HG02798 (cell line): ENCODE results near the gene RAD21L1.
"Not testable (repeated sequence)": the region's sequence is repeated elsewhere in the genome, so short reads cannot be mapped to it uniquely, and the experiment has no call there.

Experiments
- ATAC-seq: cut with Tn5 transposase; IDR thresholded peaks from one replicate; pipeline ENCODE4 v1.9.1; 2021; ENCODE audit warnings: mild to moderate bottlenecking; ENCODE audit not compliant: unreplicated experiment, poor library complexity

RAD21L1 gene

GRCh38 chr20:1224205-1224890 is 1.5 kb upstream of the RAD21L1 start:
- no peak for ATAC-seq

- no peak for ATAC-seq
These were observed 521 bp upstream of the RAD21L1 start for GRCh38 chr20:1225263-1225782.

GRCh38 chr20:1229541-1229940 is 3.7 kb downstream of the RAD21L1 start:
- ATAC-seq: no peak

- no peak for ATAC-seq
These were observed 6.7 kb downstream of the RAD21L1 start for GRCh38 chr20:1232286-1233111.

- no peak for ATAC-seq
These were observed 14.7 kb downstream of the RAD21L1 start for GRCh38 chr20:1240549-1240948.

- ATAC-seq: no peak
These were observed 15.6 kb downstream of the RAD21L1 start for GRCh38 chr20:1241456-1241855.

GRCh38 chr20:1242099-1242498 is 16.3 kb downstream of the RAD21L1 start:
- ATAC-seq: no peak

- no peak for ATAC-seq
These were observed 16.7 kb downstream of the RAD21L1 start for GRCh38 chr20:1242530-1242929.

- ATAC-seq: no peak
These were observed 19.7 kb downstream of the RAD21L1 start for GRCh38 chr20:1245578-1245977.

GRCh38 chr20:1247689-1248088 is 21.8 kb downstream of the RAD21L1 start:
- no peak for ATAC-seq

GRCh38 chr20:1250282-1250681 is 24.4 kb downstream of the RAD21L1 start:
- ATAC-seq: not testable (repeated sequence)

GRCh38 chr20:1252416-1252815 is 26.6 kb downstream of the RAD21L1 start:
- ATAC-seq: no peak

- no peak for ATAC-seq
These were observed 28.4 kb downstream of the RAD21L1 start for GRCh38 chr20:1254254-1254653.

- ATAC-seq: no peak
These were observed 29.8 kb downstream of the RAD21L1 start for GRCh38 chr20:1255675-1256074.

GRCh38 chr20:1263853-1264252 is 38.0 kb downstream of the RAD21L1 start:
- ATAC-seq: no peak

- ATAC-seq: no peak
These were observed 38.9 kb downstream of the RAD21L1 start for GRCh38 chr20:1264727-1265126.

GRCh38 chr20:1265226-1265915 is 39.5 kb downstream of the RAD21L1 start:
- no peak for ATAC-seq

GRCh38 chr20:1265916-1266166 is 40.0 kb downstream of the RAD21L1 start:
- ATAC-seq: no peak

GRCh38 chr20:1266167-1266973 is 40.5 kb downstream of the RAD21L1 start, which contains the start of gene SNPH:
Gene SNPH, plus strand, starts transcription at chr20:1266294. Its CDS starts 29,946 bp downstream, at chr20:1296240.
- peak; percentile 61 for ATAC-seq

- ATAC-seq: no peak
These were observed 41.3 kb downstream of the RAD21L1 start for GRCh38 chr20:1267161-1267560.
